ENCODE measurements around the gene ADM5.
"Not testable (repeated sequence)": the region's sequence is repeated elsewhere in the genome, so short reads cannot be mapped to it uniquely, and the experiment has no call there.

The ADM5 gene

DNA sequence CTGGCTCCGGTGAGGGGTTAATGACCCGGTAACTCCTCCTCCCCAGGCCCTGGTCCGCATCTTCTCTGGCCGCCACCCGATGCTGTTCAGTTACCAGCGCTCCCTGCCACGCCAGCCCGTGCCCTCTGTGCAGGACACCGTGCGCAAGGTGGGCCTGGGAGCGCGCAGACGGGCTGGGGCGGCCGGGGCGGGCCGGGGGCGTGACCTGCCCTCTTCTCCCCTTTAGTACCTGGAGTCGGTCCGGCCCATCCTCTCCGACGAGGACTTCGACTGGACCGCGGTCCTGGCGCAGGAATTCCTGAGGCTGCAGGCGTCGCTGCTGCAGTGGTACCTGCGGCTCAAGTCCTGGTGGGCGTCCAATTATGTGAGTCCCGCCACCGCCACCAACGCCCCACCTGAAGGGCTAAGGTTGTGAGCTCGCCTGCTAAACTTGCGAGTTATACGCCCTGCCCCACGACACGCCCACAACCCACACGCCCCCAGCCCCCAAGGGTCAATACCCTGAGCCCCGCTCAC is 11.9 kb downstream of the ADM5 start:
- DNase-seq (ENCODE audit: low read depth): no peak

DNA sequence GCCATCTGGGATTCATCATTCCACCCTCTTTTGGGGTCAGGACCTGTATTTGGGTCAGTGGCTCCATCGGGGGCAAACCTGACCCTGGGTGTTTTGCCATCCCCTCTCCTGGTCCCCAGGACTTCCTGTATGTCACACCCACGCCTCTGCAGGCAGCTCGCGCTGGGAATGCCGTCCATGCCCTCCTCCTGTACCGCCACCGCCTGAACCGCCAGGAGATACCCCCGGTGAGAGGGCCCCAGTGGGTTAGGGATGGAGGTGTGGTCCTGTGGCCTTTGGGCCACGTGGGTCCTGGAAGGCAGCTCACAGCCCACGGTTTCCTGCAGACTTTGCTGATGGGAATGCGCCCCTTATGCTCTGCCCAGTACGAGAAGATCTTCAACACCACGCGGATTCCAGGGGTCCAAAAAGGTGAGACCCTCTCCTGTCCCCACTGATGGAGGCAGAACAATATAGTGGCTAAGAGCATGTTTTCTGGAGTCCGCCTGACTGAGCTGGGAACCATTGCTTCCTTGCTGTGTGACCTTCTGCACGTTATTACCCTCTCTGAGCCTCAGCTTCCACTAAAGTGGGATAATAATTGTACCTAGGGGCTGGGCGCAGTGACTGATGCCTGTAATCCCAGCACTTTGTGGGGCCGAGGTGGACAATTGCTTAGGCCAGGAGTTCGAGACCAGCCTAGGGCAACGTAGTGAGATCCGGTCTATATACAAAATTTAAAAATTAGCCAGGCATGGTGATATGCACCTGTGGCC is 15.7 kb downstream of the ADM5 start:
- DNase-seq (ENCODE audit: low read depth): no peak

DNA sequence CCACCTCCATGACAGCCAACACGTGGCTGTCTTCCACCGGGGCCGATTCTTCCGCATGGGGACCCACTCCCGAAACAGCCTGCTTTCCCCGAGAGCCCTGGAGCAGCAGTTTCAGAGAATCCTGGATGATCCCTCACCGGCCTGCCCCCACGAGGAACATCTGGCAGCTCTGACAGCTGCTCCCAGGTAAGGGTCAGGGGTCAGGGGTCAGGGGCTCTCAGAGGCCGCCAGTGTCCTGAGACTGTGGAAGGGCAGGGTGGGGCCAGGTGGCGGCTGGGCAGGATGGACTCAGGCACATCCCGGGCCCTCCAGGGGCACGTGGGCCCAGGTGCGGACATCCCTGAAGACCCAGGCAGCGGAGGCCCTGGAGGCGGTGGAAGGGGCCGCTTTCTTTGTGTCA is 16.5 kb downstream of the ADM5 start:
- no peak for DNase-seq (ENCODE audit: low read depth)

DNA sequence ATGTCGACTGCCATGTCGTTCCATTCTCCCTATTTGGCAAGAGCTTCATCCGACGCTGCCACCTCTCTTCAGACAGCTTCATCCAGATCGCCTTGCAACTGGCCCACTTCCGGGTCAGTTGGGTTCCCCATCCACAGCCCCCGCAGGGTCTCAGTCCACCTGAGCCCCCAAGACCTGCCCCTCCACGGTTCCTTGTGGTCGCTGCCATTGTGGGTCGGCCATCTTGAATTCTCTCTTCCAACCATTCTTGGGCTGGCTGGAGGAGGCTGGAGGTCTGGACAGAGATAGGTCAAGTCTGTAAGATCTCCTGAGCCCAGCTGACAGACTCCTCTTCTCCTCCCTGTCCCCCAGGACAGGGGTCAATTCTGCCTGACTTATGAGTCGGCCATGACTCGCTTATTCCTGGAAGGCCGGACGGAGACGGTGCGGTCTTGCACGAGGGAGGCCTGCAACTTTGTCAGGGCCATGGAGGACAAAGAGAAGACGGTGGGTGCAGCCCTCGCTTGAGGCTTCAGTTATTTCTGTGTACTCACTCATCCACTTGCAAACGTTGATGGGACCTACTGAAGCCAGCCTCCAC is 21.1 kb downstream of the ADM5 start:
- DNase-seq (ENCODE audit: low read depth): no peak

DNA sequence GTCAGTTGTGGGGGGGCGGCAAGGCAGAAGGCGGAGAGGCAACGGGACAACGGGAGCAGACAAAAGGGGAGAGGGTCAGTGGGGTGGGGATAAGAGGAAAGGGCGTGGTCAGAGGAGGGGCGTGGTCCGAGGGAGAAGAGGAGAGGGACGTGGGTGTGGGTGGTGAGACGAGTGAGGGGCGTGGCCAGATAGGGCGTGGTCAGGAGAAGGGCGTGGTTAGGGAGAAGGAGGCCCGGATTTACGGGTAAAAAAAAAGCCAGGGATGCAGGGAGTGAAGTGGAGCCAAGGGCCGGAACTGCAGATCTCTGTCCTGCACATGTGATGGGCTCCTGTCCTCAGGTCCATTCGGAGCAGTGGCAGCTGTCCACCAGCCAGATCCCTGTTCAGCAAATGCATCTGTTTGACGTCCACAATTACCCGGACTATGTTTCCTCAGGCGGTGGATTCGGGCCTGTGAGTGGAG is 23.0 kb downstream of the ADM5 start:
- no peak for DNase-seq (ENCODE audit: low read depth)

DNA sequence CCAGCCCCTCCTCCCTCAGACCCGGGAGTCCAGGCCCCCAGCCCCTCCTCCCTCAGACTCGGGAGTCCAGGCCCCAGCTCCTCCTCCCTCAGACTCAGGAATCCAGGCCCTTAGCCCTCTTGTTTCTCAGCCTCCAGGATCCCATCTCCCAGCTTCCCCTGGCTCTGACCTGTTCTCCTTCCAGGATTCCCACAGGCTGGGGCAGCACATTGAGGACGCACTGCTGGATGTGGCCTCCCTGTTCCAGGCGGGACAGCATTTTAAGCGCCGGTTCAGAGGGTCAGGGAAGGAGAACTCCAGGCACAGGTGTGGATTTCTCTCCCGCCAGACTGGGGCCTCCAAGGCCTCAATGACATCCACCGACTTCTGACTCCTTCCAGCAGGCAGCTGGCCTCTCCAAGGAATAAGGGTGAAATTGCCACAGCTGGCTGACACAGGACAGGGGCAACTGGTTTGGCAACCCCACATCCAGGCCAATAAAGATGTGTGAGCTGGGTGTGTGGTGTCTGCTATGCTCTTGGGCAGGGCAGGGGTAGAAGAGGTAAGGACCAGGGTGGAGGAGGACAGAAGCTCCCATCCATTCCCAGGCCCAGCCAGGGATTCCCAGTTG is 23.9 kb downstream of the ADM5 start:
- no peak for DNase-seq (ENCODE audit: low read depth)

DNA sequence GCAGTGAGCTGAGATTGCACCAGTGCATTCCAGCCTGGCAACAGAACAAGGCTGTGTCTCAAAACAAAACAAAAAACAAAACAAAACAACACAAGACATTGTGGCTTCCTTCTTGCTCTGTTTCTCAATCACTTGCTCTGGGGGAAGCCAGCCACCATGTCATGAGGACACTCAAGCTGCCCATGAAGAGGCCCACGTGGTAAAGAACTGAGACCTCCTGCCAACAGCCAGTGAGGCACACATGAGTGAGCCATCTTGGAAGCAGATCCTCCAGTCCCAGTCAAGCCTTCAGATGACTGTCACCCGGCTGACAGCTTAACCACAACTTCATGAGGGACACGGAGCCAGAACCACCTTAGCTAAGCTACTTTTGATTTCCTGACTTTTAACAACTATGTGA is 26.8 kb downstream of the ADM5 start:
- DNase-seq (ENCODE audit: low read depth): no peak

DNA sequence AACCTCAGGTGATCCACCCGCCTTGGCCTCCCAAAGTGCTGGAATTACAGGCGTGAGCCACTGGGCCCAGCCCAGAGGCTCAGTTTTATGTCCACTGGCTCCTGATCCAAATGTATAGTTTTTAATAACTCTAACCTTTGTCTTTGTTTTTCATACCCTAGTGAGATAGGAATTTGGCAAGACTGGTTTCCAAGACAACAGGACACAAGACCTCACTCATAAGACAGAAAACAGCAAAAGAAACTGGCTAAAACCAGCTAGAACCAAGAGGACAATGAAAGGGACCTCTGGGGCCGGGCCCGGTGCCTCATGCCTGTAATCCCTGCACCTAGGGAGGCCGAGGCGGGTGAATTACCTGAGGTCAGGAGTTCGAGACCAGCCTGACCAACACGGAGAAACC is 29.1 kb downstream of the ADM5 start:
- DNase-seq (ENCODE audit: low read depth): no peak

DNA sequence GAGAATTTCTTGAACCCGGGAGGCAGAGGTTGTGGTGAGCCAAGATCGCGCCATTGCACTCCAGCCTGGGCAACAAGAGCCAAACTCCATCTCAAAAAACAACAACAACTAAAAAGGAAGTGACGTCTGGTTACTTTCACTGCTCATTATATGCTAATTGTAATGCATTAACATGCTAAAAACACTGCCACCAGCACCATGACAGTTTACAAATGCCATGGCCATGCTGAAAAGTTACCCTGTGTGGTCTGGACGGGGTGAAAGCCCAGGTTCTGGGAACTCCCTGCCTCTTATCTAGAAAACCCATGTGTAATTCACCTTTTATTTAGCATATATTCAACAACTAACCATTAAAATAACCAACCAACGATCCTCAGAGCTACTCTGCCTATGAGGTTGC is 29.6 kb downstream of the ADM5 start:
- no peak for DNase-seq (ENCODE audit: low read depth)

DNA sequence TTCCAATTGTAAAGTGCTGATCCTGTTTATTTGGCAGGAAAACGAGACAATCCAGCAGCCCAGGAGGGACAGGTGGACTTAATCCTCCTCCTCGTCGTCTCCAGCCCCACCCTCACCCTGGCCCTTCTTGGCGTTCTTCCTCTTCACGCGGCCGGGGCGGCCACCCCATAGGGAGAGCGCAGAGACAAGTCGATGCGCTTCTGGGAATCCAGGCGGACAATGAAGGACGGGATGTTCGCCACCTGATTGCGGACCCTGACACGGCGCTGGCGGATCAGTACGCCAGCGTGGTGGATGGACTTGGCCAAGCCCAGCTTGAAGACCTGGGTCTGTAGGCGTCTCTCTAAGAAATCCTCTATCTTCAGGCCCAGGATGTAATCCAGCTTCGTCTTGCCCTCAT is 30.0 kb downstream of the ADM5 start:
- not testable (repeated sequence) for DNase-seq (ENCODE audit: low read depth)

DNA sequence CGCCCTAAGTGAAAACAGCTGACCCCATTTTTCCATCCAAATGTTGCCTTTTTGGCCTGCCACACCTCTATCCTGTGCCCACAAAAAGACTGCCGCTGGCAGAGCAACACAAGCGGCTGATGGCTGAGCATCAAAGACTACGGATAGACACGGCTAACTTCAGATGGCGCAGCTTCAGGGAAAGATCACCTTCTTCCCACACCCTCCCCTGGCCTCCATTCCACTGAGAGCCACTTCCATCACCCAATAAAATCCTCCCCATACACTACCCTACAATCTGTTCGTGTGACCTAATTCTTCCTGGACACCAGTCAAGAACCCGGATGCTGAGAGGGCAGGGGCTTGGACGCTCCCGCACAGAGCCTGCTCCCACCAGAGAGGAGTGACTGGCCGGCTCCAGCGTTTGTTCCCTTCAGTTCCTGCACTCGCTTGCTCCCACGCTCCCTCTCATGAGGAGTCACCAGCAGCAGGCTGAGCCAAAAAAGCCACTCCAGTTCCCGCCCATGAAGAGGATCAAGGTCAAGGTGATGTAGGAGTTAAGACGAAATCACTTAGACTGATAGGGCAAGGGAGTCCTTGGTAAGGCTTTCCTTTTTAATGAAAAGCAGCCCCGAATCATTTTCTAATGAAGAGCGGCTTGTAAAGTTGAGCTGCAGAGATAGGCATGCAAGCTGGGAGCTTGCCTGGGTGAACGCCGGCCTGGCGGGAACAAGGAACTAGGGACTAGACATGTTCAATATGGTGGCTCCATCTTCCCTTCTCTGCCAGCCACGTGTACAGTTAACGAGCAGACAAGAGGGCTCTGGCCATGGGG is 38.0 kb downstream of the ADM5 start:
- no peak for DNase-seq (ENCODE audit: low read depth)

DNA sequence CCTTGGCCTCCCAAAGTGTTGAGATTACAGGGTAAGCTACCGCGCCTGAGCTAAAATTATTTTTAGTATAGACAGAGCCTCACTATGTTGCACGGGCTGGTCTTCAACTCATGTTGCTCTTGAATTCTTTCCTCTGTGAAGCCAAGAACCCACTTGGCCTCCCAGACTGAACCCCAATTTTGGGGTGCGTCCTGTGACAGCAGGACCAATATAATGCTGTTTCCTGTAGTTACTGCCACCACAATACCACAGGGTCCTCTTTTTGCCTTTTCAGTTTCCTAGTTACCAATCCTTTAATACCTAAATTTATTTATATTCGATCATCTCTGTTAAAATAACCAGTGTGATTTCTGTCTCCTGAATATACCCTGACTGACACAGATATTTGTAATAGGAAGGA is 40.8 kb downstream of the ADM5 start:
- no peak for DNase-seq (ENCODE audit: low read depth)

DNA sequence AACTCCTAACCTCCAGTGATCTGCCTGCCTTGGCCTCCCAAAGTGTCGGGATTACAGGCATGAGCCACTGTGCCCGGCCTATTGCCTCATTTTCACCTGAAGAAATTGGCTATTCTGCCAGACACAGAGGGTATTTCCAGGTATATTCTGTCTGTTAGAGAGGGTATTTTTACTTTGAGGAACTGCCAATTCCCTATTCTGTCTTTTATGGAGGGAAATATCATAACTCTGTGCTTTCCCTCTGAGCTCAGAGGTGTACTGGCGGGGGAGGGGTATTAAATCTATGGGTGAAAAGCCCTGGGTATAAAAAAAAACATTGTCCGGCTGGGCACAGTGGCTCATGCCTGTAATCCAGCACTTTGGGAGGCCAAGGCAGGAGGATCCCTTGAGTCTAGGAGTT is 48.9 kb downstream of the ADM5 start:
- DNase-seq (ENCODE audit: low read depth): no peak

DNA sequence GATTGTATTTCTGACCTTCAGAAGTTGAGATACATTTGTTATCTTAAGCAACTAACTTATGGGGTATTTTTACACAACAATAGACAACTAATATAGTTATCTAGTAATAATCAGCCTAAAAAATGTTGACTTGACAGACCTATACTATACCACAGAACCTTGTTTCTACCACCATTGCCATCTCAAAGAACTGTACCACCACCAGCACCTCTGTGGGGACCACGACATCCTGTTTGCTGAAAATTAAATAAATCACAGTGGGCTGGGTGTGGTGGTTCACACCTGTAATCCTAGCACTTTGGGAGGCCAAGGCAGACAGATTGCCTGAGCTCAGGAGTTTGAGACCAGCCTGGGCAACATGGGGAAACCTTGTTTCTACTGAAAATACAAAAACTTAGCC is 49.7 kb downstream of the ADM5 start:
- DNase-seq (ENCODE audit: low read depth): no peak

DNA sequence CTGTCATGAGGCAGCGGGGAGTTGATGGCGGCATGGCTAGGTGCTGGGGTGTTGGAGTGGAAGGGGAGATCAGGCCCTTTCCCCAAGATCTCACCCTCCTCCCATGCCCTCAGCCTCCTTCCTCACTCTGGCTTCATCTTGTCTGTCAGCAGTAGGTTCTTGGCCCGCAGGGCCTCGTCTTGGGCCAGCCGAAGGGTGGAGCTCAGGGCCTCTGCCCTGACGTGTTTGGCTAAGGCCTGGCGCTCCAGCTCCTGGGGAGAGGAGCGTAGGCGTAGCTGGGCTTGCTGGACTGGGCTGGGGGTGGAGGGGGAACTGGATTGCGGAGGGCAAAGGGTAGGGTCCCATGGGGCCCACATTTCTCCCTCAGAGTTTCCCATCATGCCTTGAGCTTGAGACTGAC is 50.5 kb downstream of the ADM5 start:
- no peak for DNase-seq (ENCODE audit: low read depth)

Data from activated T-helper 9 cell treated with anti-CD3 and anti-CD28 coated beads, Interleukin-2, amount 50 U/mL, for 16 hours (primary cell).